Large intestine (tissue), 3 donors: Measurements from ENCODE around the gene HHAT. TPM values are rescaled to one million over a fixed set of nuclear protein-coding genes. Genes with fewer than 3 reads are reported as not detected.

Experiments
- DNase-seq, 2 donors: peaks; one replicate each; pipeline versions ENCODE4 v3.0.0 to v3.0.0-alpha.2; 2013
- H3K27ac ChIP-seq: one replicate; pipeline ENCODE4 v1.5.1; 2013; ENCODE audit warnings: low read length
- H3K27me3 ChIP-seq: 2 replicates; pipeline ENCODE4 v1.6.1; 2013; ENCODE audit warnings: low read length; ENCODE audit not compliant: control insufficient read depth, insufficient read depth
- H3K36me3 ChIP-seq: 2 replicates; pipeline ENCODE4 v1.6.1; 2013; ENCODE audit warnings: low read length; ENCODE audit not compliant: control insufficient read depth, insufficient read depth
- H3K4me1 ChIP-seq: one replicate; pipeline ENCODE4 v1.6.1; 2013; ENCODE audit warnings: low read length; ENCODE audit not compliant: control insufficient read depth, insufficient read depth
- H3K4me3 ChIP-seq: one replicate; pipeline ENCODE4 v1.5.1; 2013; ENCODE audit warnings: low read length
- H3K9me3 ChIP-seq: one replicate; pipeline ENCODE4 v1.6.1; 2013; ENCODE audit warnings: mild to moderate bottlenecking, low read depth, low read length, moderate library complexity; ENCODE audit not compliant: control insufficient read depth
- WGBS: methylation state at CpG from one replicate; pipeline ENCODE4 v1.1.5; 2013; ENCODE audit warnings: low lambda C conversion rate; ENCODE audit not compliant: insufficient coverage; 5-methylcytosine and 5-hydroxymethylcytosine counted together
- polyA plus RNA-seq: library from polyadenylated mRNA; unstranded; fragments of 120-200 nt; gene quantifications from one replicate; pipeline ENCODE4 v1.2.1, GENCODE V29; 2013

Gene HHAT
- polyA plus RNA-seq, 1 donor, result 3.3 TPM

DNA sequence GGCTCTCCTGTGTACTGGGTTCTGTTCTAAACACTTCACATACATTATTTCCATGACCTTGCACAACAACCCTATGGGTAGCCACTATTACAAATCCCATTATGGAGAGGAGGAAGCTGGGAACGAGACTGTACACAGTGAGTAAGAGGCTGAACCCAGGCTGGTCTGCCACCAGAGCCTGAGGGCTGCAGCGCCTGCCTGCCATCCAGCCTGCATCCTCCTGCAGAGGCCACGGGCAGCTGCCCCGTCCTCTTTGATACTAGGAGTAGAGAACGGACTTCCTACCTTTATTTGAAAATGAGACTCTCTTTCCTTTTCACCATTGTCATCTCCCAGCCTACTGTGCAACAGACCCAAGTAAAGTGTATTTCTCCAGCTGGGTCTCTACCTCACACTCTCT lies 370.0 kb downstream of the HHAT start:
- H3K27me3 ChIP-seq, result no peaks in the 10 kb centered on the region
- no peak overlapping the region for H3K4me3 ChIP-seq
- no peak overlapping the region for H3K27ac ChIP-seq
- H3K4me1 ChIP-seq, result no peaks in the 10 kb centered on the region
- DNase-seq, result no peak
- no peaks in the 10 kb centered on the region for H3K9me3 ChIP-seq
- WGBS, result no CpG with 5 or more reads among the region's 5 CpGs
- no peaks in the 10 kb centered on the region for H3K36me3 ChIP-seq

DNA sequence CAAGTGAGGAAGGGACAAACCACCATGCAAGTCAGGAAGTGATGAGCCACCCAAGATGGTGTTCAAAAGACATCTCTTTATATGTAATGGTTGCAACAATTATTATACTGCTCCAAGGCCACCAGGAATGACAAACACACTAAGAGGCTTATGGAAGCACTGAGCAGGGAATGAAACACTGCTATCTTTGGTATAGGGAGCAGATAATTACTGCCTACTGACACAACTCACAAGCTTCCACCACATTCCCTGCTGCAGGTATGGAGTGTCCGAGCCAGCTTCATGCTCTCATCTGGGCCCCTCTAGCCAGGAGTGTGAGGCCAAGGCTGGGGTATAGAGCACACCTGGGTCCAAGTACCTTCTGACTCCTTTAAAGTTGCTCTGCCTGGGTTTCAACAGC lies 371.4 kb downstream of the HHAT start:
- H3K27me3 ChIP-seq, result no peaks in the 10 kb centered on the region
- no peak for DNase-seq
- H3K4me3 ChIP-seq, result no peak overlapping the region
- H3K9me3 ChIP-seq, result no peaks in the 10 kb centered on the region
- no peaks in the 10 kb centered on the region for H3K4me1 ChIP-seq
- no peak overlapping the region for H3K27ac ChIP-seq
- no peaks in the 10 kb centered on the region for H3K36me3 ChIP-seq
- WGBS, result no CpG with 5 or more reads among the region's 1 CpG

DNA sequence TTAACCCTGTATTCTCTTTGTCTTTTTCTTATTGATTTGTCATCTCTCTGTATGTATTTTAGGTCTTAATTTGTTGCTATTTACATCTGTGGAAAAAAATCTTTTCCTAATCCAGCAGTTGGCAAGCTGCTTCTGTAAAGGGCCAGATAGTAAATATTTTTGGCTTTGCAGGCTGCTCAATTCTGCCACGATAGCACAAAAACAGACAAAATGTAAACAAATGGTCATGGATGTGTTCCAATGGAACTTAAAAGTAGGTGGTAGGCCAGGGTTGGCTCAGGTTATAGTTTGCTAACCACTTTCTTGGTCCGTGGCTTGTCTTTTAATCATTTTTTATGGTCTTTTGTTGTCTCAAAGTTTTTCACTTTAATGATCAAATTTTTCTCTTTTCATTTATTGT lies 371.8 kb downstream of the HHAT start:
- Histone ChIP-seq H3K9me3 (no peaks in the 10 kb centered on the region), H3K4me3 (no peak overlapping the region), H3K36me3 (no peaks in the 10 kb centered on the region), H3K4me1 (no peaks in the 10 kb centered on the region), H3K27me3 (no peaks in the 10 kb centered on the region), H3K27ac (no peak overlapping the region)
- 79% methylated on average over 2 of the region's 2 CpGs for WGBS
- DNase-seq, result no peak

DNA sequence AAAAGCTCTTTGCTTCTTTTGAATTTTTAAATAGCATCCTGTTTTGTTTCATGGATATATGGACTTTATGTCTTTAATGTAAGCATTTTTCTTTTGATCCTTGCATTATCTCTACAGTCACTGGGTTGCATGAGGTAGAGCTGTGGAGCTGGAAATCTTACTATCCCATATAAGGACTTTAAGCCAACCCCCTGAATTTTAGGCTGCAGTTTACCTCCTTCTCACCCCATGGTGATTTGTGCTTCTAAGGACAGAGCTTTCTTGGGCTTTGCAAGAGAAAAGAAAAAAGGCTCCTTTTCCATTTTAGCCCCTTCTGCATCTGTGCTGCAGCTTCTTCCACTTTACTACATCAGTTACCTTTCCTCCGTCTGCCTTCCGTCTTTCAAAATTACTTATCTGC lies 373.8 kb downstream of the HHAT start:
- H3K27me3 ChIP-seq, result no peaks in the 10 kb centered on the region
- H3K36me3 ChIP-seq, result no peaks in the 10 kb centered on the region
- WGBS, result 94% methylated on average over 2 of the region's 2 CpGs
- no peak for DNase-seq
- no peaks in the 10 kb centered on the region for H3K9me3 ChIP-seq
- H3K4me1 ChIP-seq, result no peaks in the 10 kb centered on the region
- H3K27ac ChIP-seq, result no peak overlapping the region
- H3K4me3 ChIP-seq, result no peak overlapping the region

DNA sequence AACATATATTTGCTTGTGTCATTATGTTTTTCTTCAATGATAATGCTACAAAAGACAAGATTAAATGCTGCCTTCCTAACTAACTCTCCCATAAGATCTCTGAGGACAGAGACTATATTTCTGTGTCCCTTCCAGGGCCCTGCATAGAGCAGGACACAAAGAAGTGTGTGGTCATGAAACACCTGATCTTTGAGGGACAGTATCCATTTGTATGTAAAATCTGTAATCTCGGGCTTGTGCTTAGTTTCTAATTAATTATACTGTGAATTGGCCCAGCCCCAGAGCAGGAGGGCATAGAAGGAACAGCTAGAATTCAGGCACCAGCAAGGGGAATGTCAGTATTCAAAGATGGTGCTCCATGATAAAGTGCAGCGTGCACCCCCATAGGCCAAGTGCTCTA lies 374.9 kb downstream of the HHAT start:
- WGBS, result 71% methylated on average over 1 of the region's 2 CpGs
- no peaks in the 10 kb centered on the region for H3K27me3 ChIP-seq
- H3K27ac ChIP-seq, result no peak overlapping the region
- no peak overlapping the region for H3K4me3 ChIP-seq
- no peaks in the 10 kb centered on the region for H3K9me3 ChIP-seq
- DNase-seq, result no peak
- no peaks in the 10 kb centered on the region for H3K36me3 ChIP-seq
- no peaks in the 10 kb centered on the region for H3K4me1 ChIP-seq

DNA sequence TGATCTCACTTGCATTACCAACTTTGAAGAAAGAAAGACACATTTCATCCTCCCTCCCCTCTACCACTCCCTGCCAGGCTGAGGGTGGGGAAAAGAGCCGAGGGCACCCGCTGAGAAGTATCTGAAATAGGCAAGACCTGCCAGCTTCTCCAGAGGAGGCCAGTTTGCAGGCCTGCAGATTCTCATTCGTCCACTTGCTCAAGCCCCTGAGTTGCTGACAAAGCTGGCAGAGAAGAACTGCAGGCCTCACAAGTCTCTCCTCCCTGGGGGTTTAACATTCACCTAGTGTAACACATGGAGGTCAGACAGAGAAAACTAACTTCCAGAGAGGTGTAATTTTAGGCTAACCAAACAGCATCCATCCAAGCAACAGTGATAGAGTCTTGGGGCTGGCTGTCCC lies 376.4 kb downstream of the HHAT start:
- H3K9me3 ChIP-seq, result no peaks in the 10 kb centered on the region
- H3K27ac ChIP-seq, result no peak overlapping the region
- no peaks in the 10 kb centered on the region for H3K27me3 ChIP-seq
- no peak for DNase-seq
- no peaks in the 10 kb centered on the region for H3K36me3 ChIP-seq
- H3K4me1 ChIP-seq, result no peaks in the 10 kb centered on the region
- no CpG with 5 or more reads among the region's 3 CpGs for WGBS
- no peak overlapping the region for H3K4me3 ChIP-seq

DNA sequence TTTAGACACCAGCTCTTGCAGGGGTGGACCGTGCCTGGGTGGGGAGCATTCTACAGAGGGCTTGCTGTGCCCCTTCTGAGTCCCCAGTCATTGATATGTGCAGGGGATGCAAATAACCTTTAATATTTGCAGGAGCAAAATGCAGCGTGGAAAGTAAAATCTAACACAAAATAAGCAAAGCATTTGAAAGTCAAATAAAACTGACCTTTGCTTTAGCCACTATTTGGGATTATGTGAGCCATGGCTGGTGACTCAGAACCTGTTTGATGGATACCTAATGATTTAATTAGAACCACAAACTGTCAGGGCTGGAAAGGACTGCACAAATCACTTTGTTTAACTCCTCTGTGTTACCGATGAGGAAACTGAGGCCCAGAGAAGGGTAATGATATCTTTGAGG lies 377.5 kb downstream of the HHAT start:
- 40% methylated on average over 1 of the region's 3 CpGs for WGBS
- Histone ChIP-seq H3K27me3 (no peaks in the 10 kb centered on the region), H3K36me3 (no peaks in the 10 kb centered on the region), H3K27ac (no peak overlapping the region), H3K4me3 (no peak overlapping the region), H3K9me3 (no peaks in the 10 kb centered on the region), H3K4me1 (no peaks in the 10 kb centered on the region)
- DNase-seq, result no peak

DNA sequence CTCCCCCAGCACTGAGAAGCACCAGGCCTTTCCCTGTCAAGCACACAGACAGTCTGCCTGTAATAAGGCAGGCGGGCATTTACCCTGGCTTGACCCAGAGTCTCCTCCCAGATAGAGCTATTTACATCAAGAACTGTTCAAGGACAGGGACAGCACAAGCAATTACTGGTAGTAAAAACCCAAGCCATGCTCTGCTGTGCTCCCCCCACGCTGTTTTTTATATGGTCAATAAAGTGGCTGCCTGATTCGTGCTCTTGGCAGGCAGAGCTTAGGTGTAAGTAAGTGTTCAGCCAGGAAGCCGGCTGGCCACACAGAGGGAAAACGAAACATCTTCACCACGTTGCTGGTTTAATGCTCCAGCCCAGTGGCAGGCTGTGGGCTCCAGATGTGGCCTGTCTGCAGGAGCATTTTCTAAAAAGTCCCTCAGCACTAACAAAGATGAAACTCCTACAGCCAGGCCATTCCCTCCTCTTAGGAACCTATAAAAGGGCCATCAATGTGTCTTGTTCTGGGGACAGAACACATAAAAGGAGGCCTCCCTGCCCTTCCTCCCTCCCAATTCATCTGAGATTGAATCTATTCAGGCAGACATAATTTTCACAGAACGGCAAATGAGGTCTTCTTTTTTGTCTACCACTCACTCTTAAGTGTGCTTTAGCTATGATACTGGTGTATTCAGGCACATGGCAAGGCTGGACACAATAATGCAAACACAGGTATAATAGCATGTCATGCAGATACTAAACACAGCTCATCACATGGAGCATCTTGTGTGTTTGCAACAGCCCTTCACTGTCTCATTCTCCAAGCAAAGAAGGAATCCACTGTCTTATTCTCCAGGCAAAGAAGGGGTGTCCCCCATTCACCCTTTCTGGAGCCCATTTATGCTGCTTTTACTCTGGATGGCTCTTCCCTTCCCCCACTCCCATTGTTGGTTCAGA lies 378.9 kb downstream of the HHAT start:
- DNase-seq, result no peak
- H3K27ac ChIP-seq, result no peak overlapping the region
- no peaks in the 10 kb centered on the region for H3K27me3 ChIP-seq
- H3K9me3 ChIP-seq, result no peaks in the 10 kb centered on the region
- WGBS, result no CpG with 5 or more reads among the region's 7 CpGs
- H3K4me3 ChIP-seq, result no peak overlapping the region
- no peaks in the 10 kb centered on the region for H3K4me1 ChIP-seq
- no peaks in the 10 kb centered on the region for H3K36me3 ChIP-seq

- no CpG with 5 or more reads among the region's 2 CpGs for WGBS
These were observed 381.0 kb downstream of the HHAT start for GRCh38 chr1:210709701-210710100.

DNA sequence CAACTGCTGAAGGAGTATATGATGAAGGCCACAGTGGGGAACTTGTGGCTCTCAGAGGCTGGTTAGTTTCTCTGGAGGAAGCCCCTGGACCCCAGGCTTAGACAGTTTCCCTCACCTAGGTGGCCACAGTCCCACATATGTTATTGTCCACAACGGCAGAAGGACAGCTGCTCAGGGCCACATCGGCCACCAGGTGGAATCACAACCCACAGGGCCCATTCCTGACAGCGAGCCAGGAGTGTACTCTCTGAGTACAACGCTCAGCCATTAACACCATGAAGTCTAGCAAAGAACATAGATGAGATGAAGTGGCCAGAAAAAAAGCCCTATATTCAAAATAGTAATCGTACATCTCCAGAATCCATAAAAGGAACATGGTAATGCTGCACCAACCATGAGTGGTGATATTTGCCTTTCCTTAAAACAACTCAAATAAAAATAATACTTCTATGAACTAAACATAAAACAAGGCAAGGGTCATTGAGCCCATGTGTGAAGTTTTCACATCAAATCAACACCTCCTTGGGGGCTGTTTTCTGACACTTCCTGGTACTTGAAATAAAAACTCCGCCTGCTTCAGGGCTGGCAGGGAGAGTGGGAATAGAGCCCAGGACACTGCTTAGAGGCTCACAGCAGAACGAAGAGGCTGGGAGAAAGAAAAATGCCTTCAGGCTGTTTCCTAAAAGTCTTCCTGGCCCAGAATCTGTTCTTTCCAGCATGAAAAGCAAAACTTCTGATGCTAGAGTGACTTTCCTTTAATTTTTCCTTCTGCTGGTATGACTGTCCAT lies 383.3 kb downstream of the HHAT start:
- H3K36me3 ChIP-seq, result no peaks in the 10 kb centered on the region
- H3K27me3 ChIP-seq, result no peaks in the 10 kb centered on the region
- no peak overlapping the region for H3K27ac ChIP-seq
- H3K9me3 ChIP-seq, result no peaks in the 10 kb centered on the region
- no peak for DNase-seq
- WGBS, result no CpG with 5 or more reads among the region's 7 CpGs
- H3K4me3 ChIP-seq, result no peak overlapping the region
- no peaks in the 10 kb centered on the region for H3K4me1 ChIP-seq

More at GRCh38 chr1:210709701-210710100, 381.0 kb downstream of the HHAT start:
- DNase-seq, result peak in 1 of 2 donors; percentile 9
- no peaks in the 10 kb centered on the region for H3K27me3 ChIP-seq
- no peaks in the 10 kb centered on the region for H3K36me3 ChIP-seq
- H3K9me3 ChIP-seq, result no peaks in the 10 kb centered on the region
- H3K27ac ChIP-seq, result no peak overlapping the region
- H3K4me1 ChIP-seq, result no peaks in the 10 kb centered on the region
- no peak overlapping the region for H3K4me3 ChIP-seq
